NCI-H460 (cell line): ENCODE data around the gene CACNA1D. TPM values are rescaled to one million over a fixed set of nuclear protein-coding genes. Genes with fewer than 3 reads are reported as not detected.
A peak's percentile ranks its signal among the peaks of the same experiment; 100 is the strongest.

Experiments used
- DNase-seq: peaks from one replicate; pipeline ENCODE4 v3.0.0-alpha.2; 2016; ENCODE audit warnings: low read depth; ENCODE audit errors: extremely low read depth
- total RNA-seq: library from RNA; depleted of rRNA; stranded (reverse); fragments of >200 nt; shearing (Covaris generic); gene quantifications from 2 replicates; pipeline ENCODE4 v1.2.3, GENCODE V29; 2014

Gene CACNA1D
- total RNA-seq, 1 experiment from 2014 or later, result not detected

GRCh38 chr3:53833700-53834099 is 339.3 kb downstream of the CACNA1D start:
- no peak for DNase-seq

- no peak for DNase-seq
Measured at GRCh38 chr3:53834429-53835095, 340.2 kb downstream of the CACNA1D start.

DNA sequence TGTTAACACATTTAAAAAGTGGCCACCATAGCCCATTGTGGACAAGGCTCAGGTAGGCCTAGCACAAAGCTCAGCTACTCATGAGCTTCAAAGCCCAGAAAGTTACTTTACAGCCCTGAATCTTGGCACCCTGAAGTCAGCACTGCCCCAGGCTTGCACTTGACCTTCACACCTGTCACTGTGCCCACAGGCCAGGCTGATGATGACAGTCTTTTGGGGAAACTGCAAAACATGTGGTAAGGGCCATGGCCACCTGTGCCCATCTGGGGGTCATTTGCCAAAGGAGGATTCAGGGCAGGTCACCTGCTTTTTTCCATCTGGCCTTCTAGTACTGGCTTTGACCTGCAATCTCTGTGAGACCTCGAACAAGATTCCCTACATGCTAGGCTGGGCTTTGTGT is 340.8 kb downstream of the CACNA1D start:
- DNase-seq, result no peak

DNA sequence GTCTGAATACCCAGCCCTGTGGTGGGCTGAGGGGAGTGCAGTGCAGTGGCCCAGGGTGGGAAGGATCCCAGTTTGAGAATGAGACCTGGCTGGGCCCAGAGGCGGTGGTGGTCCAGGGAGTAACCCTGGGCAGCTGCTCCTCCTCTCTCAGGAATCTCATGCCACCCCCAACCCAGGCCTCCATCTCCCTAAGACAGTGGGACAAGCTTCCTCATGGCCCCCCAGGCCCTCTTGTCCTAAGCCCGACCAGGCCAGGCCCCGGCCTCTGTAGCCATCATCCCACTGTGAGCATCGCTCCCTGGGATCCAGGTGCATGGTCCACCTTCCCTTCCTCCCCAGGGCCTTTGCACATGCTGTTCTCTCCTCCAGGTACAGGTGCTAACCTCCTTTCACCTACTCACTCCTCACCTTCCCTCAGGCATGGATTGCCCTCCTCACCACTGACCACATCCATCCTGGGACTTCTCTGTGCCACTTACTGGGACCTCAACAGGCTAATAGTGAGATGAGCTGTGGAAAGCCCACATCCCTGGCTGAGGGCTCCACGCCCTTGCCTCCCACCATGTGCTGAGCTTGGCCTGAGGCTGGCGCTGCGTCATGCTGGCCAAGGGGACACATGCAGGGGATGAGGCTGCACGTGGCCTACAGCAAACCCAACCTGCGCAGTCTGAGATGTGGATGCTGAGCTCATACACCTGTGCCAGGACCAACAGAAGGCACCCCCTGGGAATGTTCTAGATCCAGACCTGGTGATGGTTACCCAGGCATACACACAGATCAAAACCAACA is 341.9 kb downstream of the CACNA1D start:
- DNase-seq, result no peak

DNA sequence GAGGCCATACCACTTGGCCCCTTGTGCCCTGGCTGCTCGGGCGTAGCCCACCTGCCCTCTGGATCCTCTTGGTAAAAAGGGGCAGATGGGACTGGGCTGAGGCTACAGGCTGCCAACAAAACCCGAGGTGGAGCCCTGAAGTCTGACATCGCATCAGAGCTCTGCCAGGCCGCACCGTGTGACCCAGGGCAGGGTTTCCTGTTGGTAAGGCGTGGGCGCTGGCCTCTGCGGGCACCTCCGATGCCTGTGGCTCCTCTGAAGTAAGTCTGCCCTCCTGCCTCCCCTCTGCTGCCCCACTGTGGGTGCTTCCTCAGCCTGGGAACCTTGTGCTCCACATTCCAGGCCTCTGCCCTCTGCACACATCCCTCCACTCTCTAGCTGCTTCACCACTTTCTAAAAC is 342.9 kb downstream of the CACNA1D start:
- no peak for DNase-seq

GRCh38 chr3:53841296-53841695 is 346.9 kb downstream of the CACNA1D start:
- no peak for DNase-seq

- no peak for DNase-seq
Measured at GRCh38 chr3:53842436-53843194, 348.2 kb downstream of the CACNA1D start.

DNA sequence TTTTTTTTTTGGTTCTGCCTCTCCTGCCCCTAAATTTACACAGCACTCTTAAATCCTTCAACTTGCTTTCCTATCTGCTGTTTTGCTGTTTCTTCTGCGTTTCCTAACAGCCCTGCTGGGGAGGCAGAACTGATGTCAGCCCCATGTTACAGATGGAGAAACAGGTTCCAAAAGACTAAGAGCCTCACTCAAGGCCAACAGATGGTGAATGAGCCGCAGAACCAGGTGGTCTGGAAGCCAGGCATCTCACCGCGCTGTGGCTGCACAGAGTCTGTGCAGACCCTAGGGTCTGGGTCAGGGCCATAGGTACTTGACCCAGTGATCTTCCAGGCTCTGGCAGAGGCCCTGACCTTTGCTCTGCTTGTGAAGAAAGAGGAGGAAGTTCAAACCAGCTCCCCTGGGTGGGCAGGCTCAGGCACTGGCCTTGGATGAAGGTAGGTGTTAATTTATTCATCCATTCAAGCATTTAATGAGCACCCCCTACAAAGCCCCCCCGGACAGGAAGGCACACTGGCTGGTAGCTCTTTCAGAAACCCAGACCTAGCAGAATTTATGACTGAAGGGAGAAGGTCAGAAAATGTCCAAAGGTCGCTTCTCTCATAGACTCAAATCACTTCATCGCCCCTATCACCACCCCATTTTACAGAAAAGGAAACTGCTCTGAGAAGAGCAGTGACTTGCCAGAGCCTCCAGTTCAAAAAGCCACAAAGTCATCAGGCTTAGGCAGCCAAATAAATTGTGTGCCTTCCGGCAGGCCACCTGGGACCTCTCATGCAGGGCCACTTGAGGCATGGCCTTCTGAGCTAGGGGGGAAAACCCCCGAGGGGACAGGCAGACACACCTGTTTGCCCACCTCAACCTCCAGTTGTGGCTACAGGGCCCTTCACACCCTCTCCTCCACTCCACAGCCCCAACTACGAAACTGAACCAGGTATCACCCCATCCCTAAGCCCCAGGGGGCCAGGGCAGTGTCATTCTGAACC is 349.1 kb downstream of the CACNA1D start:
- no peak for DNase-seq

- DNase-seq, result no peak
Measured at GRCh38 chr3:53844262-53845102, 350.1 kb downstream of the CACNA1D start.

- DNase-seq, result no peak
Measured at GRCh38 chr3:53845103-53845880, 350.9 kb downstream of the CACNA1D start.

DNA sequence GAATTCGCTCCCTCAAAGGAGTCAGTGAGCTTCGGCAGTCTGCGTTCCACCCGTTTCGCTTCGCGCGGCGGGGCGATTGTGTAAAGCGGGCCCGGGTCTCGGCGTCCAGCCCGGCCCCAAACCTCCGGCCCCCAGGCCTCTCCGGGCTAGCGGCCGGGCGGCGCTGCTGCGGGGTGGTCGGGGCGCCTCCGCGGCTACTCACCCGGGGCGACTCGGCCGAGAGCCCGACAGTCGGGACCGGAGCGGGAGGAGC is 351.4 kb downstream of the CACNA1D start:
- DNase-seq, result no peak

GRCh38 chr3:53846134-53846850 is 351.9 kb downstream of the CACNA1D start, which contains the start of the genes CHDH and IL17RB:
CHDH (minus strand) TSS chr3:53846419; CDS start chr3:53824008, 22,411 bp downstream.
IL17RB (plus strand) TSS chr3:53846568; CDS start chr3:53846589, 21 bp downstream.
- DNase-seq, result peak; percentile 20

- no peak for DNase-seq
Measured at GRCh38 chr3:53846851-53847155, 352.4 kb downstream of the CACNA1D start.

- DNase-seq, result no peak
Measured at GRCh38 chr3:53849916-53850315, 355.5 kb downstream of the CACNA1D start.

GRCh38 chr3:53850895-53851294 is 356.5 kb downstream of the CACNA1D start:
- no peak for DNase-seq

- DNase-seq, result no peak
Measured at GRCh38 chr3:53856964-53857363, 362.6 kb downstream of the CACNA1D start.

GRCh38 chr3:53858096-53858741 is 363.8 kb downstream of the CACNA1D start:
- DNase-seq, result no peak

GRCh38 chr3:53859178-53859577 is 364.8 kb downstream of the CACNA1D start:
- no peak for DNase-seq
